Calu3 (cell line): ENCODE results near the gene C2CD4D. TPM values are rescaled to one million over a fixed set of nuclear protein-coding genes. Genes with fewer than 3 reads are reported as not detected.

Source experiments
- BruUV-seq: library from RNA; stranded (reverse); fragments of 400-500 nt; replicated peaks from 2 replicates; lab custom pipeline; 2021; lab: Mats Ljungman, UMichigan
- CTCF ChIA-PET: fragments of 300-600 bp; sonication (Branson Sonifier 250); formaldehyde crosslinking; loops from one replicate; lab custom pipeline; 2022; ENCODE audit warnings: antibody characterized with exemption; lab: Charles Lee
- DNase-seq: peaks from one replicate; pipeline ENCODE4 v3.0.0; 2022
- H3K27ac Mint-ChIP-seq: one replicate; pipeline ENCODE4 v1.8.0; 2022; ENCODE audit warnings: mixed read lengths; ENCODE audit not compliant: unreplicated experiment
- H3K27me3 Mint-ChIP-seq: one replicate; pipeline ENCODE4 v1.8.0; 2022; ENCODE audit warnings: mixed read lengths; ENCODE audit not compliant: unreplicated experiment
- H3K36me3 Mint-ChIP-seq: one replicate; pipeline ENCODE4 v1.8.0; 2022; ENCODE audit warnings: mild to moderate bottlenecking, moderate library complexity, mixed read lengths; ENCODE audit not compliant: insufficient read depth, unreplicated experiment
- H3K4me1 Mint-ChIP-seq: one replicate; pipeline ENCODE4 v1.8.0; 2022; ENCODE audit warnings: mild to moderate bottlenecking, low read depth, mixed read lengths; ENCODE audit not compliant: unreplicated experiment
- H3K4me3 Mint-ChIP-seq: one replicate; pipeline ENCODE4 v1.8.0; 2022; ENCODE audit warnings: mild to moderate bottlenecking, low read depth, moderate library complexity, mixed read lengths; ENCODE audit not compliant: unreplicated experiment
- H3K9me3 Mint-ChIP-seq: one replicate; pipeline ENCODE4 v1.8.0; 2022; ENCODE audit warnings: low read depth, mixed read lengths; ENCODE audit not compliant: unreplicated experiment
- CTCF ChIP-seq: fragments of 200-600 bp; IDR thresholded peaks from one replicate; pipeline ENCODE4 v1.8.0; 2022; ENCODE audit warnings: antibody characterized with exemption; ENCODE audit not compliant: unreplicated experiment
- intact Hi-C: fragments of 100-400 bp; cut with micrococcal nuclease; formaldehyde crosslinking; loops from one replicate; pipeline ENCODE4 v1.10.0; 2022; ENCODE audit not compliant: unreplicated experiment
- total RNA-seq: library from RNA; stranded (reverse); gene quantifications from 2 replicates; pipeline ENCODE4 v1.2.3, GENCODE V29; 2022

The C2CD4D gene
- total RNA-seq, 1 experiment from 2014 or later, result 2.5 TPM

GRCh38 chr1:151802372-151802771 is 37.2 kb downstream of the C2CD4D start:
- H3K4me3 Mint-ChIP-seq, result no peak overlapping the region
- DNase-seq, result no peak
- CTCF ChIA-PET, result interaction anchor here (1.7 kb wide), 1 partner anchor 34 kb away, joined by 4 read pairs; no protein-coding TSS in a partner anchor
- TF ChIP-seq CTCF, result no peak
- intact Hi-C loops, result no loop called here
- BruUV-seq, result no TSS peak
- H3K36me3 Mint-ChIP-seq, result no peaks in the 10 kb centered on the region
- H3K27me3 Mint-ChIP-seq, result peaks cover 72% of the 10 kb centered on the region
- H3K4me1 Mint-ChIP-seq, result no peaks in the 10 kb centered on the region
- no peak overlapping the region for H3K27ac Mint-ChIP-seq
- no peaks in the 10 kb centered on the region for H3K9me3 Mint-ChIP-seq

GRCh38 chr1:151801846-151802245 is 37.8 kb downstream of the C2CD4D start:
- TF ChIP-seq CTCF, result no peak
- BruUV-seq, result no TSS peak
- intact Hi-C loops, result no loop called here
- DNase-seq, result no peak
- CTCF ChIA-PET, result interaction anchor here (1.1 to 1.7 kb wide), 2 partner anchors 29 to 34 kb away, joined by 4 read pairs; no protein-coding TSS in a partner anchor
- Mint-ChIP-seq H3K4me3 (no peak overlapping the region), H3K4me1 (no peaks in the 10 kb centered on the region), H3K36me3 (no peaks in the 10 kb centered on the region), H3K27me3 (peaks cover 67% of the 10 kb centered on the region), H3K9me3 (no peaks in the 10 kb centered on the region), H3K27ac (no peak overlapping the region)

- intact Hi-C loops, result no loop called here
- Mint-ChIP-seq H3K4me3 (no peak overlapping the region), H3K27me3 (peaks cover 62% of the 10 kb centered on the region)
Measured at GRCh38 chr1:151801310-151801820, 38.3 kb downstream of the C2CD4D start.

GRCh38 chr1:151800830-151801229 is 38.8 kb downstream of the C2CD4D start:
- no peaks in the 10 kb centered on the region for H3K9me3 Mint-ChIP-seq
- intact Hi-C loops, result no loop called here
- BruUV-seq, result no TSS peak
- H3K36me3 Mint-ChIP-seq, result no peaks in the 10 kb centered on the region
- no peak for DNase-seq
- H3K4me1 Mint-ChIP-seq, result no peaks in the 10 kb centered on the region
- peaks cover 57% of the 10 kb centered on the region for H3K27me3 Mint-ChIP-seq
- CTCF ChIA-PET, result interaction anchor here (1.1 kb wide), 1 partner anchor 30 kb away, joined by 4 read pairs; no protein-coding TSS in a partner anchor
- no peak for TF ChIP-seq CTCF
- no peak overlapping the region for H3K4me3 Mint-ChIP-seq
- no peak overlapping the region for H3K27ac Mint-ChIP-seq

More at GRCh38 chr1:151801310-151801820, 38.3 kb downstream of the C2CD4D start:
- DNase-seq, result no peak
- CTCF ChIA-PET, result interaction anchor here (1.1 kb wide), 1 partner anchor 29 kb away, joined by 4 read pairs; no protein-coding TSS in a partner anchor
- no peak for TF ChIP-seq CTCF
- Mint-ChIP-seq H3K9me3 (no peaks in the 10 kb centered on the region), H3K27ac (no peak overlapping the region), H3K36me3 (no peaks in the 10 kb centered on the region), H3K4me1 (no peaks in the 10 kb centered on the region)
- no TSS peak for BruUV-seq
